ENCODE measurements around the gene PPP1R13B.

DNA sequence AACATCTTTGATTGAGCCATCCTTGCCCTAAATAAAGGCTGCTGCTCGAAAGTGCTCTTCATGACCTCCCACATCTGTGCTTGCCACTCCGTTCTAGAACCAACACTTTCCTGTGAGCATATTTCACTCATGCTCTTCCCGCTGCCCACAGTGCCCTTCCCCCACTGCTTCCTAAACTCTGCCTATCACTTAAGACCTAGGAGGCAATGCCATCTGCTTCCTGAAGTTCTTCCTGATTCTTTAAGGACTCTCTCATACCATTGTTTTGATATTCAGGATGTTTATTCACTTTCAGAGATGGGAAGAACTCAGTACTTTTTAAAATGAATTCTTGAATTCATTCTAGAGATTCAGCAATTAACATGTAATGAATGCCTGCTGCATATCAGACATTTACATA is 81.8 kb downstream of the PPP1R13B start:
- TF ChIP-seq POLR2A (IDR thresholded peaks at IDR 0.05): no peak
- TF ChIP-seq, protein P1, sequence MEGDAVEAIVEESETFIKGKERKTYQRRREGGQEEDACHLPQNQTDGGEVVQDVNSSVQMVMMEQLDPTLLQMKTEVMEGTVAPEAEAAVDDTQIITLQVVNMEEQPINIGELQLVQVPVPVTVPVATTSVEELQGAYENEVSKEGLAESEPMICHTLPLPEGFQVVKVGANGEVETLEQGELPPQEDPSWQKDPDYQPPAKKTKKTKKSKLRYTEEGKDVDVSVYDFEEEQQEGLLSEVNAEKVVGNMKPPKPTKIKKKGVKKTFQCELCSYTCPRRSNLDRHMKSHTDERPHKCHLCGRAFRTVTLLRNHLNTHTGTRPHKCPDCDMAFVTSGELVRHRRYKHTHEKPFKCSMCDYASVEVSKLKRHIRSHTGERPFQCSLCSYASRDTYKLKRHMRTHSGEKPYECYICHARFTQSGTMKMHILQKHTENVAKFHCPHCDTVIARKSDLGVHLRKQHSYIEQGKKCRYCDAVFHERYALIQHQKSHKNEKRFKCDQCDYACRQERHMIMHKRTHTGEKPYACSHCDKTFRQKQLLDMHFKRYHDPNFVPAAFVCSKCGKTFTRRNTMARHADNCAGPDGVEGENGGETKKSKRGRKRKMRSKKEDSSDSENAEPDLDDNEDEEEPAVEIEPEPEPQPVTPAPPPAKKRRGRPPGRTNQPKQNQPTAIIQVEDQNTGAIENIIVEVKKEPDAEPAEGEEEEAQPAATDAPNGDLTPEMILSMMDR (IDR thresholded peaks at IDR 0.05): no peak

Data from esophagus squamous epithelium (tissue), 4 donors.